Measurements from ENCODE around the gene PRKN.

PRKN gene

DNA sequence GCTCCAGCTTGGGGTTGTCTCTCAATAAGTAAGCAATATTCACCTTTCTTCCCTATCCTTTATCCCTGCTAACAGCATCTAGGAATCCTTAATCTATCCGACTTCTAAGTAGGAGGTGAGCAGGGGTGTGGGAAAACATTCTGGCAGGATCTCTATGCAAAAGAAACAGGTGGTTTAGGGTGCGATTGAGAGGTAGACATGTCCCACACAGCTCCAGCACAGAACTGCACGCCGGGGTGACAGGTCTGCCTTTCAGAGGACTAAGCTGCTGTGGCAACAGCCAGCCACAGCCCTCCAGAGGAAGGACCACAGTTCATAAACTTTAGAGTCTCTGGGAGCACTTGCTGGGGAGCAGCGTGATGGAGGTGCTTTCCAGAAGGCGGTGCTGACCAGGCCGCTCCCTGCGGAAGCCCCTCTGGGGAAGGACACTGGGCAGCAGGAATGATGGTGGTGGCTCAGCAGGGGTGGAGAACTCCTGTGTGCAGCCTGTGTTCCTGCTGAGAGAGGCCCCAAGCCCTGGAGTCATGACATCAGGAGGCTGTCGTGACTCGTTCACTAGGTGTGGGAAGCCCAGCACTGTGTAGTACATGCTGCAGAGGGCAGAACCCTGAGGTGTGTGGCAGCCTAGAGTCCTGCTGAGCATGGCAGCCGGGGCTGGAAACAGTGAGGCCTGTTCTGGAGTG, 509.6 kb downstream of the PRKN start:
- DNase-seq (ENCODE audit: extremely low spot score): no peak
- POLR2A ChIA-PET: no interaction called here
- no peak for TF ChIP-seq LEF1 (IDR thresholded peaks at IDR 0.05; ENCODE audit: borderline replicate concordance)
- no peak for TF ChIP-seq BHLHE40 (IDR thresholded peaks at IDR 0.05; ENCODE audit: borderline replicate concordance)
- TF ChIP-seq HDGF (IDR thresholded peaks at IDR 0.05; ENCODE audit: borderline replicate concordance): no peak
- CTCF ChIA-PET: no interaction called here

DNA sequence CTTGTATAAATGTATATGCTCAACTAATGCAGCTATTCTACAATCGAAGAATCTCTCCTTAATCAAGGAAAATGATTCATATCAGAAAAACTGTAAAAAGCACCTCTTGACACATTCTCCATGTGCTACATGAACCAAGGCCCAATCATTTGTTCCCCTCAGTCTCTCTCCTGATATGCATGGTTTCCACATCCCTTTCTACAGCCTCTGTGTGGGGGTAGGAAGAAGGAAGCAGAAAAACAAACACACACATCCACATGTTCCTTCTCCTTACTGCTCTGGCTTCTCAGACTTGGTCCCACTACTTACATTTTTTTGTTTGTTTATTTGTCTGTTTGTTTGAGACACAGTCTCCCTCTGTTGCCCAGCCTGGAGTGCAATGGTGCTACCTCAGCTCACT, 510.5 kb downstream of the PRKN start:
- CTCF ChIA-PET: no interaction called here
- POLR2A ChIA-PET: no interaction called here
- DNase-seq (ENCODE audit: extremely low spot score): no peak
- TF ChIP-seq CTBP1 (IDR thresholded peaks at IDR 0.05; ENCODE audit: borderline replicate concordance) (no peak), FOXA1 (IDR thresholded peaks at IDR 0.05) (no peak), ZNF384 (IDR thresholded peaks at IDR 0.05) (no peak), ELF4 (IDR thresholded peaks at IDR 0.05) (no peak), L3MBTL2 (conservative IDR thresholded peaks at IDR 0.05) (no peak), TARDBP (IDR thresholded peaks at IDR 0.05) (no peak), NFRKB (IDR thresholded peaks at IDR 0.05) (no peak), FOXM1 (IDR thresholded peaks at IDR 0.05; ENCODE audit: borderline replicate concordance) (no peak), HDGF (IDR thresholded peaks at IDR 0.05; ENCODE audit: borderline replicate concordance) (no peak), FOXK2 (IDR thresholded peaks at IDR 0.05) (no peak)
- TF ChIP-seq, protein P1, sequence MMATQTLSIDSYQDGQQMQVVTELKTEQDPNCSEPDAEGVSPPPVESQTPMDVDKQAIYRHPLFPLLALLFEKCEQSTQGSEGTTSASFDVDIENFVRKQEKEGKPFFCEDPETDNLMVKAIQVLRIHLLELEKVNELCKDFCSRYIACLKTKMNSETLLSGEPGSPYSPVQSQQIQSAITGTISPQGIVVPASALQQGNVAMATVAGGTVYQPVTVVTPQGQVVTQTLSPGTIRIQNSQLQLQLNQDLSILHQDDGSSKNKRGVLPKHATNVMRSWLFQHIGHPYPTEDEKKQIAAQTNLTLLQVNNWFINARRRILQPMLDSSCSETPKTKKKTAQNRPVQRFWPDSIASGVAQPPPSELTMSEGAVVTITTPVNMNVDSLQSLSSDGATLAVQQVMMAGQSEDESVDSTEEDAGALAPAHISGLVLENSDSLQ (IDR thresholded peaks at IDR 0.05): no peak

DNA sequence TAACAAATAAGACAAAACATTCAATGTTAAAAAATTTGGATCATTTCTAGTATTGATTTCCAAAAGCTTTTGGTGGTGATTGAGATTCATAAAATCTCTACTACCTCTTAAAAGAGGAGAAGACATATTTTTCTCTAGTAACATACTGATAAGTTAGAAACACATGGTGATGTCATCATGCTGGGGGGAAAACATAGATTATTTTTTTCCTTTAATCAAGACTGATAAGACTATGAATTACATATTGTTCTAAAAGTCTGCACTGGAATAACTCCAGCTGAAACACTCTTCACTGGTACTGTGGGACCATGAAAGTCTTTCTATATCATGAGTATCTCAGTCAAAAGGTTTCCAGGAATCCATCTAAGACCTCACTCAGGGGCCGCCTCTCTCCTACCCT, 515.8 kb downstream of the PRKN start:
- POLR2A ChIA-PET: no interaction called here
- CTCF ChIA-PET: no interaction called here

DNA sequence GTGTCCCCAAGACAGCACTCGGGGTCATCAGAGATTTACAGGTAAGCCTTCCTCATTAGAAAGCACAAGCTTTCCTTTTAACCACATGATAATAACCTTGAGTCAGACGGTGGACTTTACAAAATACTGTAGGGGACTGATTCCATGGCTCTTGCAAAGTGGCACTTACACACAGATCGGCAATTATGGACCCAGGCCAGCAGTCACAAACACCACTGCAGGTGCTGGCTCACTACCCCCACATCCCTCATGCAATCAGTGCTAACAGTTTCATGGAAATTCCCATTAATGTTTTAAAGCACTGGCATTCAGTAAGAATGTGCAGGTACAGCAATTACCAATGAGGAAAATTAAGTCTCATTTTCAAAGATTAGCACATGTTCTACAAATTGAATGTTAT, 516.5 kb downstream of the PRKN start:
- ChIA-PET CTCF (no interaction called here), POLR2A (no interaction called here)
- TF ChIP-seq CTBP1 (IDR thresholded peaks at IDR 0.05; ENCODE audit: borderline replicate concordance) (no peak), BHLHE40 (IDR thresholded peaks at IDR 0.05; ENCODE audit: borderline replicate concordance) (no peak), ARNT (IDR thresholded peaks at IDR 0.05) (no peak), SUZ12 (IDR thresholded peaks at IDR 0.05) (no peak), HDGF (IDR thresholded peaks at IDR 0.05; ENCODE audit: borderline replicate concordance) (no peak), FOXM1 (IDR thresholded peaks at IDR 0.05; ENCODE audit: borderline replicate concordance) (no peak), SP1 (IDR thresholded peaks at IDR 0.05) (no peak), TARDBP (IDR thresholded peaks at IDR 0.05) (no peak), L3MBTL2 (conservative IDR thresholded peaks at IDR 0.05) (no peak), FOXA1 (IDR thresholded peaks at IDR 0.05) (no peak), ELF4 (IDR thresholded peaks at IDR 0.05) (no peak), NFRKB (IDR thresholded peaks at IDR 0.05) (no peak), ZNF384 (IDR thresholded peaks at IDR 0.05) (no peak)
- TF ChIP-seq, protein P1 (IDR thresholded peaks at IDR 0.05): no peak
- DNase-seq (ENCODE audit: extremely low spot score): no peak

More for the DNA sequence above, 515.8 kb downstream of the PRKN start:
- no peak for DNase-seq (ENCODE audit: extremely low spot score)
- TF ChIP-seq BHLHE40 (IDR thresholded peaks at IDR 0.05; ENCODE audit: borderline replicate concordance) (no peak), ARNT (IDR thresholded peaks at IDR 0.05) (no peak), ELF4 (IDR thresholded peaks at IDR 0.05) (no peak), L3MBTL2 (conservative IDR thresholded peaks at IDR 0.05) (no peak), HDGF (IDR thresholded peaks at IDR 0.05; ENCODE audit: borderline replicate concordance) (no peak), SUZ12 (IDR thresholded peaks at IDR 0.05) (no peak), CTBP1 (IDR thresholded peaks at IDR 0.05; ENCODE audit: borderline replicate concordance) (no peak), LEF1 (IDR thresholded peaks at IDR 0.05; ENCODE audit: borderline replicate concordance) (no peak), FOXA1 (IDR thresholded peaks at IDR 0.05) (no peak), SP1 (IDR thresholded peaks at IDR 0.05) (no peak), FOXM1 (IDR thresholded peaks at IDR 0.05; ENCODE audit: borderline replicate concordance) (no peak), FOXK2 (IDR thresholded peaks at IDR 0.05) (no peak), NFRKB (IDR thresholded peaks at IDR 0.05) (no peak), ZNF384 (IDR thresholded peaks at IDR 0.05) (no peak)
- TF ChIP-seq, protein P1 (IDR thresholded peaks at IDR 0.05): no peak

DNA sequence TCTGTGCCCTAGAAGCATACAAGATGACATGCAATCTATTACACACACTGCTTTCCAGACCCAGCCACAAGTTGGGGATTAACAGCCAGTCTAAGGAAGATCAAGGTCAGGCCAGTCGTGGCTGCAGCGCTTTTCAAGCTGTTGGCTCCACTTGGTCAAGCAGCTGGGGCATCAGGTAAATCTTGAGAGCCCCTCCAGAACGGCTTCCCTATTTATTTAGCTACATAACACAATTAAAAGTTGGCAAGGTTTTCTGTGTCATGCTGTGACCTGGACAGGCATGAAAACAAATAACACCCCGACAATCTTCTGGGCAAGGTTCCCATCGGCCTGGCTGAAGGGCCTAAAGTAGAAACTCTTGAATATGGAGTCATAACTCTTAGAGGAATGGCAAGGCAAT, 524.3 kb downstream of the PRKN start:
- no peak for TF ChIP-seq TARDBP (IDR thresholded peaks at IDR 0.05)
- no peak for TF ChIP-seq ARNT (IDR thresholded peaks at IDR 0.05)
- TF ChIP-seq FOXA1 (IDR thresholded peaks at IDR 0.05): no peak
- TF ChIP-seq ELF4 (IDR thresholded peaks at IDR 0.05): no peak
- TF ChIP-seq NFRKB (IDR thresholded peaks at IDR 0.05): no peak
- TF ChIP-seq HDGF (IDR thresholded peaks at IDR 0.05; ENCODE audit: borderline replicate concordance): no peak
- TF ChIP-seq, protein P1 (IDR thresholded peaks at IDR 0.05): no peak
- TF ChIP-seq CTBP1 (IDR thresholded peaks at IDR 0.05; ENCODE audit: borderline replicate concordance): no peak
- TF ChIP-seq LEF1 (IDR thresholded peaks at IDR 0.05; ENCODE audit: borderline replicate concordance): no peak
- TF ChIP-seq SUZ12 (IDR thresholded peaks at IDR 0.05): no peak
- TF ChIP-seq SP1 (IDR thresholded peaks at IDR 0.05): no peak
- no peak for TF ChIP-seq FOXK2 (IDR thresholded peaks at IDR 0.05)
- no peak for TF ChIP-seq BHLHE40 (IDR thresholded peaks at IDR 0.05; ENCODE audit: borderline replicate concordance)
- no peak for TF ChIP-seq FOXM1 (IDR thresholded peaks at IDR 0.05; ENCODE audit: borderline replicate concordance)
- ChIA-PET POLR2A (no interaction called here), CTCF (interaction anchor here (0.6 kb wide), 1 partner anchor 125 kb away, joined by 3 read pairs; no protein-coding TSS in a partner anchor)
- no peak for DNase-seq (ENCODE audit: extremely low spot score)

All from HEK293T (cell line).